Motor neuron (in vitro differentiated cells): Measurements from ENCODE around the gene PEX14. TPM values are rescaled to one million over a fixed set of nuclear protein-coding genes. Genes with fewer than 3 reads are reported as not detected.

Source experiments
- ATAC-seq, 8 experiments: fragments of 200-7000 bp; cut with Tn5 transposase; replicated peaks in 6 of 8; 2 replicates each; pipeline ENCODE4 v1.8.0; 2021; ENCODE audit warnings: mild to moderate bottlenecking in 8 of 8, moderate library complexity in 8 of 8
- H3K27ac ChIP-seq, 2 donors: fragments of 250-450 bp; sonication (Bioruptor Pico); 2 replicates each; pipeline ENCODE4 v1.9.0; 2021; ENCODE audit warnings: antibody characterized with exemption in 2 of 2, mild to moderate bottlenecking in 2 of 2, moderate library complexity in 1 of 2
- H3K4me1 ChIP-seq, 2 donors: fragments of 250-450 bp; sonication (Bioruptor Pico); replicated peaks in 1 of 2; 2 replicates each; pipeline ENCODE4 v1.6.1; 2021; ENCODE audit warnings: antibody characterized with exemption in 2 of 2, mild to moderate bottlenecking in 2 of 2, moderate library complexity in 1 of 2
- H3K4me3 ChIP-seq, 5 donors: fragments of 250-450 bp; sonication (Bioruptor Pico); 2 replicates each; pipeline ENCODE4 v1.9.0; 2021; ENCODE audit warnings: antibody characterized with exemption in 5 of 5, mild to moderate bottlenecking in 5 of 5, moderate library complexity in 4 of 5
- WGBS, 10 experiments: fragments of 450-650 bp; shearing (Covaris generic); methylation state at CpG; one replicate each; pipeline ENCODE4 v1.0.0; 2022; 5-methylcytosine and 5-hydroxymethylcytosine counted together
- in situ Hi-C, 9 experiments: fragments of 400-800 bp; cut with MboI; loops; one replicate each; pipeline ENCODE4 v1.15.0; 2021; ENCODE audit warnings: low sequenced_read_pairs in 9 of 9, low pct_unique_long_range_greater_than_20kb in 2 of 9; ENCODE audit not compliant: unreplicated experiment in 9 of 9
- total RNA-seq, 8 experiments: library from RNA; unstranded; fragments of 300-600 nt; gene quantifications; 2 replicates each; pipeline versions ENCODE4 v1.2.3 to v1.2.4, GENCODE V29; 2022

PEX14 gene
- total RNA-seq, 8 experiments from 2014 or later = 16.9 to 31.1 (median 23.4) TPM

DNA sequence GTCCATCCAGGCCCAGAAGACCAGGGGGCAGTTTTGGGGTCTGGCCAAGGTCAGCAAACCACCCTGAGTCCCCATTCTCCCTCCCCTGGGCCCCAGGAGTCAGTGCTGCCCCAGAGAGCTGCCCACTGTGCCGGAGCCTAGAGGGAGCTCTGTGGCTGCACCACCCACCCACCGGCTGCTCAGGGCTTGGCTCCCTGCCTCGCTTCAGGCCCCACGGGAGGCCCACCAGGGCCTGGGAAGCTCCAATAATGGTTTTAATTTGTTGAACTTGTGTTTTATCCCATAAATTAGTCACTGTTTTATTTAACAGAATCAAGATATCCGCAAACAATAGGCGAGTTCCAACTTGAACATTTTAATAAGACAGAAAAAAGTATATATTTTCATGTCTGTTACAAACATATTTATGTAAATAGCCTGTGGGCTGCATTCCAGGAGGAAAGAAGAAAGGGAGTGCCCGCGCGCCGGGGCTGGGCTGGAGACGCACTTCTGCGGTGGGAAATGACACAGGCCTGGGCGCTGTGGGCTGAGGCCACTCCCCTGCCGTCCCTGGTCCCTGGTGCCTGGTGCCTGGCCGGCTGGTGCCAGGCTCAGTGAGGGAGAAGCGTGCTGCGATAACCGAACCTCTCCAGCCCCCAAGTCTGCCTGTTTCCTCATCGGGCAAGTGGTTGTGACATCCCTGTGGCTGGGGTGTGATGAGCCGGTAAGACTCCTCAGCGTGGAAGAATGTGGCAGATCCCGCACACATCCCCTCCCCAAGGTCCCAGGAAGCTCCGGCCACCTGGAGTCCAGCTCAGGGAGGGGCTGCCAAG, 160.5 kb downstream of the PEX14 start:
- in situ Hi-C loops = no loop called here
- peak in 4 of 8 experiments; percentile 13 to 83 (median 79) for ATAC-seq
- WGBS, 10 experiments = 0 to 96% (median 84%) methylated on average over 1 to 19 of the region's 23 CpGs; no CpG with 5 or more reads in 1 of the 10 experiments

GRCh38 chr1:10635992-10636391, 161.2 kb downstream of the PEX14 start:
- 83 to 95% (median 91%) methylated on average over 7 to 15 of the region's 18 CpGs; no CpG with 5 or more reads in 6 of the 10 experiments for whole genome bisulfite sequencing, 10 experiments
- in situ Hi-C loops = no loop called here
- no peak for ATAC-seq
- Histone ChIP-seq H3K4me3 (no peak overlapping the region), H3K27ac (no peak overlapping the region), H3K4me1 (peaks cover 0 to 30% of the 10 kb centered on the region in 2 donors)

More for the DNA sequence above, 160.5 kb downstream of the PEX14 start:
- Histone ChIP-seq H3K27ac (no peak overlapping the region), H3K4me1 (peaks cover 0 to 23% of the 10 kb centered on the region in 2 donors), H3K4me3 (no peak overlapping the region)

GRCh38 chr1:10637400-10637799, 162.7 kb downstream of the PEX14 start:
- Histone ChIP-seq H3K4me3 (no peak overlapping the region), H3K27ac (no peak overlapping the region), H3K4me1 (peaks cover 4 to 29% of the 10 kb centered on the region in 2 donors)
- 71 to 100% (median 79%) methylated on average over 1 to 9 of the region's 9 CpGs; no CpG with 5 or more reads in 6 of the 10 experiments for WGBS, 10 experiments
- in situ Hi-C loops = no loop called here
- ATAC-seq = no peak

DNA sequence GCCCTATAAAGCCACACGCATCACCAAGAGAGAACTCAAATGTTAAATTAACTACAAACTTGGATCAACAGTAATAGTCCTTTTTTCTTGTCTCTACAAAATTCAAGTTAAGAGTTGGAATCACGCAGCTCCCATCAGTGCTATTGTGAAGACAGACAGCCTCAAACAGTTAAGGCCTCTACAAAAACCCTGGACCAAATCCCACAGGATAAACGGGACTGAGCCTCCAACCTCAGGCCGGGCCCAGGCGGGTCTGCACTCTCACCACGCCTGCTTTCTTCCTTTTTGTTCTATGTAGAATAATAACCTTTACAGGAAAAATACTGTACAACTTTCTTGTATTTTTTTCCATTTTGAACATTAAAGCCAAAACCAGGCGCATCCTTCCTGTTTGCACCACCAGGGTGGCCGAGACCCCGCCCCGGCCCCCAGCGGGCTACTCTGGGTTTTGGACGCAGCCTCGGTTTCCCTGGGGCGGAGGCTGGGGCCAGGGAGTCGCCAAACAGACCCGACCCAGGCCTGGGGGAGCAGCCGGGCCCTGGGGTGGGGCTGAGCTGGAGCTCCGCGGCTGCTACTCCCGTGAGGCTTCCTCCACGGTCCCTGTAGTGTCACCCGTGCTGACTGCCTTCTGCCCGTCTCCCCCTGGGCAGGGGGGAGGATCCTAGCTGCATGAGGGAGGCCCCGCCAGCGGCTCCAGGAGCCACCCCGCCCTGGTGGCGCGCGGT, 163.2 kb downstream of the PEX14 start:
- in situ Hi-C loops = no loop called here
- peak in 4 of 8 experiments; percentile 18 to 50 (median 22) for ATAC-seq
- 22 to 100% (median 60%) methylated on average over 1 to 14 of the region's 29 CpGs; no CpG with 5 or more reads in 2 of the 10 experiments for WGBS, 10 experiments
- Histone ChIP-seq H3K4me1 (peaks cover 5 to 25% of the 10 kb centered on the region in 2 donors), H3K27ac (no peak overlapping the region), H3K4me3 (peak overlapping the region in 3 of 5 donors; percentile 28 to 36 (median 31))

- 5 to 92% methylated on average over 4 to 23 of the region's 57 CpGs; no CpG with 5 or more reads in 8 of the 10 experiments for WGBS, 10 experiments
- in situ Hi-C loops = no loop called here
- peak in 4 of 8 experiments; percentile 5 to 43 (median 33) for ATAC-seq
- Histone ChIP-seq H3K4me3 (peak overlapping the region in 4 of 5 donors; percentile 15 to 36 (median 30)), H3K27ac (no peak overlapping the region), H3K4me1 (peaks cover 5 to 23% of the 10 kb centered on the region in 2 donors)
Observed at GRCh38 chr1:10638559-10639005, 163.8 kb downstream of the PEX14 start.

DNA sequence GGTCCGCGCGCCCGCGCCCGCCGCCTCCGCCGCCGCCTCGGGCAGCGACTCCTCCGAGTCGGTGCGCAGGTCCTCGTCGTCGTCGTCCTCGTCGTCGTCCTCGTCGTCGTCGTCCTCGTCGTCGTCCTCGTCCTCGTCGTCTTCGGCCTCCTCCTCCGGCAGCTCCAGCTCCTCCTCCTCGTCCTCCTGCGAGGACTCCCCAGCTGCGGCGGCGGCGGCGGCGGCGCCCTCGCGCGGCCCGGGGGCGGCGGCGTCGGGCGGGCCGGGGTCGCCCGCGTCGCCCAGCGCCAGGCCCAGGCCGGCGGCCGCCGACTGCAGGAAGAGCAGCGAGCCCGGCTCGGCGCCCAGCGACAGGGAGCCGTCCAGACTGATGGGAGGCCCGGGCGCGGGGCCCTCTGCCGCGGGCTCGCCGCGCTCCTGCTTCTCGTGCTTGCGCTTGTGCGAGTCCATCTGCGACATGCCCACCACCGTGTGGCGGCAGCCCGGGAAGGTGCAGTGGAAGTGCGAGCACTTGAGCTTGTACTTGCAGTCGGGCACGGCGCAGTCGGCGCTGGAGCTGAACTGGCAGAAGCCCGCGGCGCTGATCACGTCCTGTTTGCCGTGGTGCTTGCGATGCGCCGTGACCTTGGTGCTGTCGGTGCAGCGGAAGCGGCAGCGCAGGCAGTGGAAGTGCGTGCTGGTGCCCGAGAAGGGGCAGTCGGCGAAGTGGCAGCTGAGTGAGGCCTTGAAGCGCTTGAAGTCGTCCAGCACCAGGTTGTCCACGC, 164.4 kb downstream of the PEX14 start:
- in situ Hi-C loops = no loop called here
- peak in 4 of 8 experiments; percentile 2 to 53 (median 44) for ATAC-seq

DNA sequence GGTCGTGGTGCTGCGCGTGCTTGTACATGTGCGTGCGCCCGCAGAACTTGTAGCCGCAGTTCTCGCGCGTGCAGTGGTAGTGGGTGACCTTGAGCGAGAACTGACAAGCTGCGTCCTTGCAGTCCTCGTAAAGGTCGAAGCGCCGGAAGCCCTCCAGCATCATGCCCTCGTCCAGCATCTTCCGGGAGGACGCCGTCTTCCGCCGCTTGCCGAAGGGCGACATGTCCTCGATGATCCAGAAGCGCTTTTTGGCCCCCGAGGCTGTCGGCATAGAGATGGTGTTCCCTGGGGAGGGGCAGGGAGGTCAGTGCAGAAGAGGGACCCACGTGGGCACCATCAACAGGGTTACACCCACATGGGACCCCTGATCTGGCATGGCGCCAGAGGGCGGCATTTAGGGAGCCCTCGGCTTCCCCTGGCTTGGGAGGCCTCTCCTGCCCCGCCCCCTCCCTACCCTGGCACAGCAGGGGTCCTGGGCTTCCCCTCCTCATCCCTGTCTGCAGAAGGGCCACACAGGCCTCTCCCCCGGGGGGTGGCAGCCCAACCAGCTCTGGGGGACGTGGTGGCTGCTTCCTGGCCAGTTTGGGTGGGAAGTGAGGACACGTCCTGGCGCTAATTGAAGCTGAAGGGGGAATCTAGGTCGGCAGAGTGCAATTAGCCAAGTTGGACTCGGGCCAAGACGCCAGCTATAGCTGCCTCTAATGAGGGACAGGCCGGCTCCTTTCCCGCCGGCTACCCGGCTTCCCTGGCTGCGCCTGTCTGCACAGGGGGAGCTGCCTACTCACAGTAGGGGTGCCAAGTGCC, 165.2 kb downstream of the PEX14 start:
- ATAC-seq = peak in 4 of 8 experiments; percentile 5 to 46 (median 10)
- Histone ChIP-seq H3K27ac (no peak overlapping the region), H3K4me3 (peak overlapping the region in 1 of 5 donors; percentile 36), H3K4me1 (peaks cover 5 to 23% of the 10 kb centered on the region in 2 donors)
- WGBS, 10 experiments = 6 to 73% (median 49%) methylated on average over 3 to 37 of the region's 45 CpGs; no CpG with 5 or more reads in 5 of the 10 experiments
- in situ Hi-C loops = no loop called here

More for the DNA sequence above, 164.4 kb downstream of the PEX14 start:
- peak overlapping the region in 4 of 5 donors; percentile 15 to 36 (median 30) for H3K4me3 ChIP-seq
- H3K4me1 ChIP-seq = peaks cover 5 to 23% of the 10 kb centered on the region in 2 donors
- 4 to 100% (median 60%) methylated on average over 1 to 46 of the region's 108 CpGs; no CpG with 5 or more reads in 3 of the 10 experiments for WGBS, 10 experiments
- no peak overlapping the region for H3K27ac ChIP-seq

GRCh38 chr1:10640843-10641553, 166.2 kb downstream of the PEX14 start:
- Histone ChIP-seq H3K4me3 (no peak overlapping the region), H3K27ac (no peak overlapping the region), H3K4me1 (peaks cover 5 to 23% of the 10 kb centered on the region in 2 donors)
- peak in 2 of 8 experiments; percentile 4 to 7 for ATAC-seq
- WGBS, 10 experiments = 57 to 92% (median 76%) methylated on average over 2 to 6 of the region's 16 CpGs; no CpG with 5 or more reads in 5 of the 10 experiments
- in situ Hi-C loops = no loop called here

- in situ Hi-C loops = no loop called here
- Histone ChIP-seq H3K27ac (no peak overlapping the region), H3K4me3 (no peak overlapping the region), H3K4me1 (peaks cover 5 to 23% of the 10 kb centered on the region in 2 donors)
- WGBS, 10 experiments = 10 to 86% (median 46%) methylated on average over 4 to 10 of the region's 24 CpGs; no CpG with 5 or more reads in 7 of the 10 experiments
- ATAC-seq = peak in 1 of 8 experiments; percentile 14
Observed at GRCh38 chr1:10641976-10642375, 167.2 kb downstream of the PEX14 start.

DNA sequence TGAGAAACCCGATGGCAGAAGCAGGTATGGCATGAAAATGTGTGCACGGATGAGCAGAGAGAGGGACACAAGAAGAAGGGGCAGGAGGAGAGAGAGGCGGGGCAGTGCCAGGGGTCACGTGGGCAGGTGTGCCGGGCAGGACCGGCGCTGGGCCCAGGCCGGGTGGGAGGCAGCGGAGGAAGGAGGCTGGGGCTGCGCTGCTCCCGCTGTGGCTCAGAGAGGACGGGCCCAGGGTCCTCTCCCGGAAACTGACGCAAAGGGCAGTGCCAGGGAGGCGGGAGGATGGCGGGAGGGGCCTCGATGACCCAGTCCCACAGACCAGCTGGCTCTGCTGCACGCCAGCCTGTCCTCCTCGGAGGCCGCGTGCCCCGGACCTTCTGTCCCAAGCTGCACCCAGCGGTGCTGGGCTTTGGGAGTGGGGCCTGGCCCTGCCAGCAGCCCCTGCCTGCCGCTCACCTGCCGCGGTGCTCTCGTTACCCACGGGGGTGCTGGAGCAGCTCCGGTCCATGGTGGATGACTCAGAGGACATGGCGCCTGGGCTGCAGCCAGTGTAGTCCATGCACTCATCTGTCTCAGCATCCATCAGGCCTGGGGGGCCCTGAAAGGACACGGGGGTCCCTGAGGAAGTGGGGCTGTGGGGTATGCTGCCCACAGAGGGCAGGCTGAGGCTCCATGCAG, 167.8 kb downstream of the PEX14 start:
- in situ Hi-C loops = no loop called here
- Histone ChIP-seq H3K4me3 (no peak overlapping the region), H3K27ac (no peak overlapping the region), H3K4me1 (peaks cover 5 to 23% of the 10 kb centered on the region in 2 donors)
- peak in 3 of 8 experiments; percentile 10 to 53 (median 46) for ATAC-seq
- 22 to 95% (median 58%) methylated on average over 2 to 16 of the region's 31 CpGs; no CpG with 5 or more reads in 3 of the 10 experiments for WGBS, 10 experiments
